Endothelial cell (in vitro differentiated cells): ENCODE measurements around the gene ROS1. TPM values are rescaled to one million over a fixed set of nuclear protein-coding genes. Genes with fewer than 3 reads are reported as not detected.

ENCODE experiments used
- DNase-seq: peaks from one replicate; pipeline ENCODE4 v3.0.0; 2021; ENCODE audit warnings: low spot score
- H3K27ac Mint-ChIP-seq: one replicate; pipeline ENCODE4 v1.8.0; 2021; ENCODE audit warnings: mixed read lengths, inconsistent platforms; ENCODE audit not compliant: unreplicated experiment
- H3K27me3 Mint-ChIP-seq: one replicate; pipeline ENCODE4 v1.8.0; 2021; ENCODE audit warnings: mild to moderate bottlenecking, moderate library complexity, mixed read lengths, inconsistent platforms; ENCODE audit not compliant: unreplicated experiment
- H3K36me3 Mint-ChIP-seq: one replicate; pipeline ENCODE4 v1.8.0; 2021; ENCODE audit warnings: mild to moderate bottlenecking, low read depth, mixed read lengths, inconsistent platforms; ENCODE audit not compliant: unreplicated experiment
- H3K4me1 Mint-ChIP-seq: one replicate; pipeline ENCODE4 v1.8.0; 2021; ENCODE audit warnings: mild to moderate bottlenecking, mixed read lengths, inconsistent platforms; ENCODE audit not compliant: unreplicated experiment
- H3K4me3 Mint-ChIP-seq: one replicate; pipeline ENCODE4 v1.8.0; 2021; ENCODE audit warnings: mild to moderate bottlenecking, mixed read lengths, inconsistent platforms; ENCODE audit not compliant: unreplicated experiment
- H3K9me3 Mint-ChIP-seq: one replicate; pipeline ENCODE4 v1.8.0; 2021; ENCODE audit warnings: mixed read lengths, inconsistent platforms; ENCODE audit not compliant: unreplicated experiment
- total RNA-seq: library from RNA; stranded (reverse); fragmentation: NEBNext Ultra II Directional; extraction: Animal tissue kit (Norgen Biotek cat#: 25700); gene quantifications from one replicate; pipeline ENCODE4 v1.2.1, GENCODE V29; 2021; ENCODE audit not compliant: unreplicated experiment
- TF ChIP-seq, protein P1 (sequence below): fragments of 200-600 bp; sonication (generic); IDR thresholded peaks from one replicate; pipeline ENCODE4 v1.5.0; 2021; ENCODE audit warnings: antibody characterized with exemption; ENCODE audit not compliant: unreplicated experiment

The ROS1 gene
- total RNA-seq, 1 donor from 2014 or later, result 0.05 TPM

DNA sequence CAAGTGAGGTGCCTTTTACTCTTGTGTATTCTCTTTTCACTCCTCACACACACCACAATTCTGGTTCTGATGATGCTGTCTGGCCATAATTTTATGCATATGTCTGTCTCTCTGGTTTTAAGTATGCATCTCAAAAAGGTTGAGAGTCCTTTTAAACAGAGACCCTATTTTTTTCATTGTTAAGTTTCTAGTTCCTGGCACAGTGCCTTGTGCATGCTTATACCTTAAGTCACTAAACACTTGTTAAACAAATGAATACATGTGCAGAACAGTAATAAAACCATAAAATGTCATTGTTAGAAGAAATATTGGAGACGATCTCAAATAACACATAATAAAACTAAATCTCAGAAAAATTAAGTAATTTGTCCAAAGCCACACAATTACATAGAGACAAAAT is 7.9 kb downstream of the ROS1 start:
- Mint-ChIP-seq H3K9me3 (no peaks in the 10 kb centered on the region), H3K4me1 (no peaks in the 10 kb centered on the region), H3K4me3 (no peak overlapping the region), H3K27ac (no peak overlapping the region), H3K36me3 (no peaks in the 10 kb centered on the region), H3K27me3 (peaks cover 3% of the 10 kb centered on the region)
- no peak for DNase-seq
- TF ChIP-seq, protein P1, sequence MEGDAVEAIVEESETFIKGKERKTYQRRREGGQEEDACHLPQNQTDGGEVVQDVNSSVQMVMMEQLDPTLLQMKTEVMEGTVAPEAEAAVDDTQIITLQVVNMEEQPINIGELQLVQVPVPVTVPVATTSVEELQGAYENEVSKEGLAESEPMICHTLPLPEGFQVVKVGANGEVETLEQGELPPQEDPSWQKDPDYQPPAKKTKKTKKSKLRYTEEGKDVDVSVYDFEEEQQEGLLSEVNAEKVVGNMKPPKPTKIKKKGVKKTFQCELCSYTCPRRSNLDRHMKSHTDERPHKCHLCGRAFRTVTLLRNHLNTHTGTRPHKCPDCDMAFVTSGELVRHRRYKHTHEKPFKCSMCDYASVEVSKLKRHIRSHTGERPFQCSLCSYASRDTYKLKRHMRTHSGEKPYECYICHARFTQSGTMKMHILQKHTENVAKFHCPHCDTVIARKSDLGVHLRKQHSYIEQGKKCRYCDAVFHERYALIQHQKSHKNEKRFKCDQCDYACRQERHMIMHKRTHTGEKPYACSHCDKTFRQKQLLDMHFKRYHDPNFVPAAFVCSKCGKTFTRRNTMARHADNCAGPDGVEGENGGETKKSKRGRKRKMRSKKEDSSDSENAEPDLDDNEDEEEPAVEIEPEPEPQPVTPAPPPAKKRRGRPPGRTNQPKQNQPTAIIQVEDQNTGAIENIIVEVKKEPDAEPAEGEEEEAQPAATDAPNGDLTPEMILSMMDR, result no peak

DNA sequence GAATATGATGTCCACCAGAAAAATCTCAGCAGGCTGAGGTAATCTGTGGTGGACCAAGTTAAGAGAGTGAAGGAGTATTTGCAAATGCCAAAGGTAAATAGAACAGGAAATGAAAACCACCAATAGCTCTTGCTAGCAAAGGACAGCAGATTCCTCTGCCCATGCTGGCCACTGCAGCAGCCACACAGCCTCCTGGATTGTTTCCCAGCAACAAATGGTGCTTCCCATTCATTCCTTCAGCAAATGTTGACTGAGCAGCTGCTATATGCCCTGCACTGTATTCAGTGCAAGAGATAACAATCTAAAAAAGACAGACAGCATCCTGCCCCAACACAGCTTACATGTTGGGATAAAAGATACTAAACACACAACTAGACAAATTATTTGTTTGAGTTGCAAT is 11.0 kb downstream of the ROS1 start:
- Mint-ChIP-seq H3K9me3 (no peaks in the 10 kb centered on the region), H3K27ac (no peak overlapping the region), H3K27me3 (peaks cover 3% of the 10 kb centered on the region), H3K4me3 (no peak overlapping the region), H3K4me1 (no peaks in the 10 kb centered on the region), H3K36me3 (no peaks in the 10 kb centered on the region)
- DNase-seq, result no peak
- TF ChIP-seq, protein P1, result no peak

- Mint-ChIP-seq H3K36me3 (no peaks in the 10 kb centered on the region), H3K4me1 (no peaks in the 10 kb centered on the region), H3K27me3 (peaks cover 3% of the 10 kb centered on the region), H3K27ac (no peak overlapping the region), H3K9me3 (no peaks in the 10 kb centered on the region), H3K4me3 (no peak overlapping the region)
- no peak for DNase-seq
- TF ChIP-seq, protein P1, result no peak
Measured at GRCh38 chr6:117411474-117411873, 14.3 kb downstream of the ROS1 start.

- Mint-ChIP-seq H3K9me3 (no peaks in the 10 kb centered on the region), H3K27ac (no peak overlapping the region), H3K4me1 (no peaks in the 10 kb centered on the region), H3K27me3 (peaks cover 3% of the 10 kb centered on the region), H3K36me3 (no peaks in the 10 kb centered on the region), H3K4me3 (no peak overlapping the region)
- DNase-seq, result no peak
- TF ChIP-seq, protein P1, result no peak
Measured at GRCh38 chr6:117409863-117410262, 15.9 kb downstream of the ROS1 start.

DNA sequence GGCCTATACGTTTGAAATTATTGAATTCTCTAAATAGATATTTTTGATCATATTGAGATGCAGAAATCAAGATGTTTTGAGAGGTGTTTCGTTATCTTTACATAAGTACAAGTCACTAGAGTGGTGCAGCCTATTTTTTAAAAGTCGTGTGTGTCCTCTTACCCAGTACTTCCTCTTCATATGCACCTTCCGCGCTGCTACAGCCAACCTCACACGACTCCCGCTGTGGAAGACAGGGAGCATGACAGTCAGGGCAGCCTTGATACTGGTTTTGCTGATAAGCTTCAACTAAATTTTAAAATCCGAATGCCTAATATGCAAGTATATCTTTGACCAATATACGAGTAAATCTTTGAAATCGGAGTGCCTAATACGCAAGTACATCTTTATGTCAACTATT is 16.3 kb downstream of the ROS1 start:
- no peak overlapping the region for H3K4me3 Mint-ChIP-seq
- no peak overlapping the region for H3K27ac Mint-ChIP-seq
- no peaks in the 10 kb centered on the region for H3K36me3 Mint-ChIP-seq
- TF ChIP-seq, protein P1, result no peak
- no peaks in the 10 kb centered on the region for H3K4me1 Mint-ChIP-seq
- no peak for DNase-seq
- H3K9me3 Mint-ChIP-seq, result no peaks in the 10 kb centered on the region
- peaks cover 3% of the 10 kb centered on the region for H3K27me3 Mint-ChIP-seq
